ENCODE data around the gene BORCS6.

The BORCS6 gene

GRCh38 chr17:8189711-8190477 is at the start of gene BORCS6:
TSS of gene BORCS6 (minus strand) at chr17:8190180. CDS start at chr17:8190140, 40 bp downstream.
- peak within 1 kb of the TSS; percentile 93 for H3K4me3 ChIP-seq
- H3K36me3 ChIP-seq (replicated peaks), result no peaks in the 10 kb centered on the region
- peak; percentile 98 to 99 for DNase-seq (ENCODE audit: low spot score in 2 of 2)
- H3K9me3 ChIP-seq, result no peaks in the 10 kb centered on the region
- H3K4me1 ChIP-seq, result peaks cover 21% of the 10 kb centered on the region
- in situ Hi-C loops (cut with MboI; ENCODE audit: low sequenced_read_pairs), result loop anchor here (5.0 kb wide), 2 partner anchors 32 to 68 kb away; partner anchors contain the start of gene HES7
- no peaks in the 10 kb centered on the region for H3K27me3 ChIP-seq (ENCODE audit: low read depth)

GRCh38 chr17:8237886-8238285 is 47.9 kb upstream of the BORCS6 start:
- Histone ChIP-seq H3K36me3 (replicated peaks) (peaks cover 60% of the 10 kb centered on the region), H3K4me1 (no peaks in the 10 kb centered on the region), H3K9me3 (no peaks in the 10 kb centered on the region), H3K4me3 (no peak overlapping the region), H3K27me3 (ENCODE audit: low read depth) (no peaks in the 10 kb centered on the region)
- in situ Hi-C loops (cut with MboI; ENCODE audit: low sequenced_read_pairs), result no loop called here
- no peak for DNase-seq (ENCODE audit: low spot score in 2 of 2)

- in situ Hi-C loops (cut with MboI; ENCODE audit: low sequenced_read_pairs), result no loop called here
- H3K36me3 ChIP-seq (replicated peaks), result peaks cover 67% of the 10 kb centered on the region
Observed at GRCh38 chr17:8237175-8237574, 47.2 kb upstream of the BORCS6 start.

GRCh38 chr17:8235676-8236075 is 45.7 kb upstream of the BORCS6 start:
- H3K27me3 ChIP-seq (ENCODE audit: low read depth), result no peaks in the 10 kb centered on the region
- no peak for DNase-seq (ENCODE audit: low spot score in 2 of 2)
- H3K36me3 ChIP-seq (replicated peaks), result peaks cover 77% of the 10 kb centered on the region
- no peaks in the 10 kb centered on the region for H3K4me1 ChIP-seq
- no peak overlapping the region for H3K4me3 ChIP-seq
- H3K9me3 ChIP-seq, result no peaks in the 10 kb centered on the region
- in situ Hi-C loops (cut with MboI; ENCODE audit: low sequenced_read_pairs), result no loop called here

More at GRCh38 chr17:8237175-8237574, 47.2 kb upstream of the BORCS6 start:
- Histone ChIP-seq H3K27me3 (ENCODE audit: low read depth) (no peaks in the 10 kb centered on the region), H3K9me3 (no peaks in the 10 kb centered on the region), H3K4me3 (no peak overlapping the region), H3K4me1 (no peaks in the 10 kb centered on the region)
- DNase-seq (ENCODE audit: low spot score in 2 of 2), result no peak

GRCh38 chr17:8234361-8235270 is 44.6 kb upstream of the BORCS6 start:
- in situ Hi-C loops (cut with MboI; ENCODE audit: low sequenced_read_pairs), result no loop called here
- DNase-seq (ENCODE audit: low spot score in 2 of 2), result no peak
- no peaks in the 10 kb centered on the region for H3K27me3 ChIP-seq (ENCODE audit: low read depth)
- H3K4me3 ChIP-seq, result no peak overlapping the region
- H3K4me1 ChIP-seq, result no peaks in the 10 kb centered on the region
- H3K9me3 ChIP-seq, result no peaks in the 10 kb centered on the region
- peaks cover 85% of the 10 kb centered on the region for H3K36me3 ChIP-seq (replicated peaks)

GRCh38 chr17:8231701-8232100 is 41.7 kb upstream of the BORCS6 start:
- no peaks in the 10 kb centered on the region for H3K27me3 ChIP-seq (ENCODE audit: low read depth)
- no peaks in the 10 kb centered on the region for H3K9me3 ChIP-seq
- H3K4me1 ChIP-seq, result peaks cover 6% of the 10 kb centered on the region; the same call in 1 of the 2 replicates
- peaks cover 95% of the 10 kb centered on the region for H3K36me3 ChIP-seq (replicated peaks)
- no peak for DNase-seq (ENCODE audit: low spot score in 2 of 2)
- in situ Hi-C loops (cut with MboI; ENCODE audit: low sequenced_read_pairs), result no loop called here
- H3K4me3 ChIP-seq, result no peak overlapping the region

- H3K27me3 ChIP-seq (ENCODE audit: low read depth), result no peaks in the 10 kb centered on the region
- peaks cover 52% of the 10 kb centered on the region for H3K36me3 ChIP-seq (replicated peaks)
- H3K9me3 ChIP-seq, result no peaks in the 10 kb centered on the region
- peak overlapping the region; percentile 37 for H3K4me3 ChIP-seq
- no peak for DNase-seq (ENCODE audit: low spot score in 2 of 2)
- in situ Hi-C loops (cut with MboI; ENCODE audit: low sequenced_read_pairs), result no loop called here
- H3K4me1 ChIP-seq, result peaks cover 16% of the 10 kb centered on the region
Observed at GRCh38 chr17:8227238-8227581, 37.2 kb upstream of the BORCS6 start.

GRCh38 chr17:8226536-8227237 is 36.7 kb upstream of the BORCS6 start:
- DNase-seq (ENCODE audit: low spot score in 2 of 2), result peak; percentile 85 to 88
- Histone ChIP-seq H3K4me3 (peak overlapping the region; percentile 37), H3K27me3 (ENCODE audit: low read depth) (no peaks in the 10 kb centered on the region), H3K36me3 (replicated peaks) (peaks cover 46% of the 10 kb centered on the region), H3K4me1 (peaks cover 16% of the 10 kb centered on the region), H3K9me3 (no peaks in the 10 kb centered on the region)
- in situ Hi-C loops (cut with MboI; ENCODE audit: low sequenced_read_pairs), result no loop called here

GRCh38 chr17:8225813-8226535 is 36.0 kb upstream of the BORCS6 start:
- Histone ChIP-seq H3K27me3 (ENCODE audit: low read depth) (no peaks in the 10 kb centered on the region), H3K36me3 (replicated peaks) (peaks cover 39% of the 10 kb centered on the region), H3K9me3 (no peaks in the 10 kb centered on the region), H3K4me3 (peak overlapping the region; percentile 37), H3K4me1 (peaks cover 16% of the 10 kb centered on the region)
- in situ Hi-C loops (cut with MboI; ENCODE audit: low sequenced_read_pairs), result no loop called here
- peak; percentile 81 to 90 for DNase-seq (ENCODE audit: low spot score in 2 of 2)

- H3K9me3 ChIP-seq, result no peaks in the 10 kb centered on the region
- no peak for DNase-seq (ENCODE audit: low spot score in 2 of 2)
- no peaks in the 10 kb centered on the region for H3K27me3 ChIP-seq (ENCODE audit: low read depth)
- H3K4me3 ChIP-seq, result no peak overlapping the region
- peaks cover 31% of the 10 kb centered on the region for H3K36me3 ChIP-seq (replicated peaks)
- H3K4me1 ChIP-seq, result peaks cover 16% of the 10 kb centered on the region
- in situ Hi-C loops (cut with MboI; ENCODE audit: low sequenced_read_pairs), result loop anchor here (5.0 kb wide), 2 partner anchors 38 to 103 kb away; partner anchors contain the start of gene HES7
Observed at GRCh38 chr17:8224891-8225812, 35.2 kb upstream of the BORCS6 start.

GRCh38 chr17:8223356-8224126 is 33.6 kb upstream of the BORCS6 start:
- Histone ChIP-seq H3K36me3 (replicated peaks) (peaks cover 16% of the 10 kb centered on the region), H3K4me1 (peaks cover 17% of the 10 kb centered on the region), H3K9me3 (no peaks in the 10 kb centered on the region), H3K27me3 (ENCODE audit: low read depth) (no peaks in the 10 kb centered on the region), H3K4me3 (peak overlapping the region; percentile 63)
- in situ Hi-C loops (cut with MboI; ENCODE audit: low sequenced_read_pairs), result loop anchor here (5.0 kb wide), 2 partner anchors 36 to 101 kb away; partner anchors contain the start of gene HES7
- DNase-seq (ENCODE audit: low spot score in 2 of 2), result peak; percentile 58 to 81
